Putamen (tissue), 1 donor: ENCODE data around the gene DLL4.

Experiments
- DNase-seq: peaks from one replicate; pipeline ENCODE4 v3.0.0-alpha.2; 2016; ENCODE audit warnings: low spot score

DLL4 gene

DNA sequence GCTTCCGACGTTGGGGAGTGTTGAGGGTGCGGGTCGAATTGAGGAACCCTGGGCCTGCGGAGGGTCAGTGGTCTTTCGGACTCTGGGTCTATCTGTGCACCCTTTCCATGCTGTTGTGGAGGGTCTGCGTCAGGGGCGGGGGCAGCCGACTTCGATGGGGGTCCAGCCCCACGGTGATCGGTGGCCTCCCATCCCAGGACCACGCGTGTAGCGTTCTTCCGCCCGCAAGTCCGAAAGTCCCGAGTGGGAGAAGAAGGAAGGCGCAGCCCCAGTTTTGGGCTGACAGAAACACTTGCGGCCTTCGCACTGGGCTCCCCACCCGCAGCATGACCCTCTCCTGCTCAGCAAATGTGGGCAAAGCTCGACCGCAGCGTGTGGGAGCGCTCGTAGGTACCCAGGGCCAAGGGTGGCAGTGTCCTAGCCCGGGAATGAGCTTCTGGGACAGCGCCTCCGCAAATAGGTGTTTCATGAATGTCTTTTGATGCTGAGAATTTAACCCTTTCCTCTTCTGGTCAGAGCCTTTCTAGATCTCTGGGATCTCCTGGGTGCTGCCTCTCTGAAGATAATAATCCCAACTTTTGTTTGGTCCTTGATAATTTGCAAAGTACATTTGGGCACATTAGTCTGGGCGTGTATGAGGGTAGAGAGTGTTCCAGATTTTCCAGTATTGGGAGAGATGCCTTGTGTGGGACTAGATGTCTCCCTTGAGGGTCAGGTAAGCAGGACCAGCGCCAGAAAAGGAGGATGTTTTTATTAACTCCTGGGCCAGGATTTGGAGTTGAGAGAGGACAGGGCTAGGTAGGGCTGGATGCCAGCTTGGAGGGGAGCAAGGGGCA is 2.3 kb upstream of the DLL4 start:
- no peak for DNase-seq

DNA sequence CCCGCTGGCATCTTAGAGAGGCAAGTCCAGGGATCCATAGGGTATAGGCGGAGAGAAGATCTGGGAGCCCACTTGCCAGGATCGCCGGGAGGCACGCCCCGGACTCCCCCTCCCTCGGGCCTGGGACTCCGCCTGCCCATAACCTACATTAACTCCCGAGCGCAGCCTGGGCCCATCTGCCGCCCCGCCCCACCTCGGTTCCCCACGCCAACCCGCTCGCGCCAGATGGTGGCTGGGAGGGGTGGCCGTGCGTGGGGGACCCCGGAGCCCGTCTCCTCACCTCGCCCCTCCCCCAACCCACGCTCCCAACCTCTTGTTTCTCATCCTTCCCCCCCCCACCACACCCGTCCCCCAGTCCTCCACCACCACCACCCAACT is 1.7 kb upstream of the DLL4 start:
- no peak for DNase-seq

DNA sequence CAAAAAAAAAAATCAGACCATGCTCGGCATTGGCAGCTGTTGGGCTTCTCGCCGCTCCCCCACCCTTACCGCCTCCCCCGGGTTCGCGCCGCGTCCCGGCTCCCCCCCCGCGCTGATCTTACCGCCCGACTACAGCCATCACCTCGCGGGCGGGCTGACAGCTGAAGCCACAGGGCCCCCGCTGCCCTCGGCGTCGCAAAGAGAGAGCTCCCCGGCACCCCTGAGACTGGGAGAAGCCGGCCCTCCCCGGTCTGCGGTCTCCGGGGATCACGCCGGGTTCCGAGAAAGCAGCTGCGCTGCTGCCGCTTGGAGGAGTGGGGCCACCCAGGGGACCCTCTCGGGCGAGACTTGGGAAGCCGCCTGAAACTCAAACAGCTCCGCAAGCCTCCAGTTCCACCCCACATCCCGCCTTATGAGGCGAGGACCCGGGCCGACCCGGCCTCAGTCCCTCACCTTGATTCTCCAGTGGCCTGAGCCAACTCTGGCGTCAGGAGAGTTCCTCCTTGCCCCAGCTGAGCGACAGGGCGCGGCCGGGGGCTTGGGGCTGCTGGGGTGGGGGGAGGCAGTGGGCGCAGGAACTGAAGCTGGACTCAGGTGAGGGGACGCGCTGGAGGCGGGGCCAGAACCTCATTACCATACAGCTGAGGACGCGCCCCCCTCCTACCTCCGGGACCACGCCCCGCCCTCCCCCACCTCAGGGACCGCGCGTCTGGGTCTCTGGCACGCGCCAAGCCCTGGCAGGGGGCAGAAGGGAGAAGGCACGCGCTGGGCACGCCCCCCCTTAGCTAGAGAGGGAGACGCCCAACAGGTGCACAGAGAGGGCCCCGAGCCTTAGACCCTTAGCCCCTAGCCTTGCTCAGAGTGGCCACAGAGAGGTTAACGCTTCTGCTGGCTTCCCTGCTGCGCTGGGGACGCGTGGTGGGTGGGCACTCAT is 1.0 kb upstream of the DLL4 start:
- no peak for DNase-seq

DNA sequence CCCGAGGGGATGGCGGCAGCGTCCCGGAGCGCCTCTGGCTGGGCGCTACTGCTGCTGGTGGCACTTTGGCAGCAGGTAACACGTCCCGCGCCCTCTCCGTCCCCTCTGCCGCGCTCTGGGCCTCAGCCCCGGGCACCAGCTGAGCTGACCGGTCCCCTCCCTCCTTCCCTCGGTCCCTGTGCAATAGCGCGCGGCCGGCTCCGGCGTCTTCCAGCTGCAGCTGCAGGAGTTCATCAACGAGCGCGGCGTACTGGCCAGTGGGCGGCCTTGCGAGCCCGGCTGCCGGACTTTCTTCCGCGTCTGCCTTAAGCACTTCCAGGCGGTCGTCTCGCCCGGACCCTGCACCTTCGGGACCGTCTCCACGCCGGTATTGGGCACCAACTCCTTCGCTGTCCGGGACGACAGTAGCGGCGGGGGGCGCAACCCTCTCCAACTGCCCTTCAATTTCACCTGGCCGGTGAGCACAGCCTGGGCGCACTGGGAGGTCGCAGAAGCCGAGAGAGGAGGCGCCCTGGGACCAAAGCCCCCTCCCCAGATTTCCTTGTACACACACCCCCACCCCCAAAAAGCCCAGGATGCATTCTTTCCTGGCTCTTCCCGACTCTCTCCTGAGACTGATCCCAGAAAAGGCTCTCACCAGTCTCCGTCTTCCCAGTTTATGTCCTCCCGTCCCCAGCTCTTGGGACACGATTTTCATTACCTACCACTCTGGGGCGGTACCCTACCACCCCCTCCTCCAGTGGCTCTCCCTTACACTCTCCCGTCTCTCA is 705 bp downstream of the DLL4 start:
- DNase-seq, result no peak

DNA sequence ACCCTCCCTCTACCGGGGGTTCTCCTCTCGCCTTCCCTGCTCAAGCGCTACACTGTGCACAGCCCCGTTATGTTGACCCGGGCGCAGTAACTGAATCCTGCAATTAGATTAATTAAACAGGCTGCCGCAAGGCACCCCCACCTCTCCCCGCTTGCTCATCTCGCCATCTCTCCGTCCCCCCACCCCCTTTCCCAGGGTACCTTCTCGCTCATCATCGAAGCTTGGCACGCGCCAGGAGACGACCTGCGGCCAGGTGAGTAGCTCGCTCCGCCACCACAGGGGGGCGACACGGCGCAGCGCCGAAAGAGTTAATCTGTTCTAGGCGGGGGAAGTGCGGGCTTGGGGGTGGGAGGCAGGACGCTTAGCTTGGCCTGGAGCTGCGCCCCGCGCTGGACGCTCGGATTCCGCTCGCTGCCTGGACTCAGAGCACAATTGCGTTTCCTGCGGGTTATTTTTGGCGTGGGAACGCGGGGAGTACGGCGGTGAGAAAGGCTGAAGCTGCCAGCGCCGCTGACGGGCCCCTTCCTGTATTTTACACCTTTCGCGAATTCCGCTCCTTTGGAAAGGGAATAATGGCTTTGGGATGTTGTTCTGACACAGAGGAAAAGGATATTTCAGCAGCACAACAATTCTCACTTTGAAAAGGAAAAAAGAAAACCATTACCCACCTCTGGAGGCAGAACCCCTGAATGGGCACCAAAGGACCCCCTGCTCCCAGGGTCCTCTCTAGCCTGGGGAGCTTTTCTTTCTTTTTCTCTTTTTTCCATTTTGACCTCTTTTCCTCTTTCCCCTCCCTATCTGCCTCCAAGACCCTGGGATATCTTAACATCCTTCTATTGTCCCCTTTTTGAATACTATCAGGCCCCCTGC is 1.5 kb downstream of the DLL4 start:
- DNase-seq, result no peak

DNA sequence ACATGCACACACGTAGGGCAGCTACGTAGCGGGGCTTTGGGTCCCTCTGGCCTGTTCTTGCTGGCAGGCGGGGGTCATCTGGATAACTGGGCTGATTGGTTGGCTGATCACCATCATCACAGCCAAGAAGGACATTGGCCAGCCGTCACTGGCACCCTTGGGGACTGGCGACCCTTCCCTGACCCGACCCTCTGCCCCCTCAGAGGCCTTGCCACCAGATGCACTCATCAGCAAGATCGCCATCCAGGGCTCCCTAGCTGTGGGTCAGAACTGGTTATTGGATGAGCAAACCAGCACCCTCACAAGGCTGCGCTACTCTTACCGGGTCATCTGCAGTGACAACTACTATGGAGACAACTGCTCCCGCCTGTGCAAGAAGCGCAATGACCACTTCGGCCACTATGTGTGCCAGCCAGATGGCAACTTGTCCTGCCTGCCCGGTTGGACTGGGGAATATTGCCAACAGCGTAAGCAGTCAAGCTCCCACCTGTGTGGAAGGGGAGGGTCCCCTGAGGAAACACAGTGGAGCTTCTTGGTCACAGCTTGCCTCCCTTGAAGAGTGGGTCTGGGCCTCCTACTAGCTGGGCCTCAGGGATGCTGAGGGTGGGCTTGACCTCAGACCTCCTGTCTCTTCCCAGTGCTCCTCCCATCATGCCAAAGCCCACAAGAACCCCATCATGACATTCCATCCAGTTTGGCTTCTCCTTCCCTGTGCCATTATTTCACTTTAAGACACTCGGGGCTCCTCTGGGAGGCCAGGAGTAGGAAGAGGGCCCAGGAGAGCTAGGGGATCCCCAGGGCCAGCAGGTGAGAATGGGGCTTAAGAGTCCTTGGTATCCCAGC is 2.4 kb downstream of the DLL4 start:
- no peak for DNase-seq

DNA sequence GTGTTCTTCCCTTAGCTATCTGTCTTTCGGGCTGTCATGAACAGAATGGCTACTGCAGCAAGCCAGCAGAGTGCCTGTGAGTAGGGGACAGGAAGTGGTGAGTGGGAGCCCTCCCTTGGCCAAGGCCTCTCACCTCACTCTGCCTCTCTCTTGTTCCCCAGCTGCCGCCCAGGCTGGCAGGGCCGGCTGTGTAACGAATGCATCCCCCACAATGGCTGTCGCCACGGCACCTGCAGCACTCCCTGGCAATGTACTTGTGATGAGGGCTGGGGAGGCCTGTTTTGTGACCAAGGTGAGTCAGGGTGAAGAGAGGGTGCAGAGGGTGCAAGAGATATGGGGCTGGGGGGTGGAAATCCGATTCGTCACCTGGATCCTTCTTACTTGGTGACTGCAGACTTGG is 3.0 kb downstream of the DLL4 start:
- DNase-seq, result no peak

DNA sequence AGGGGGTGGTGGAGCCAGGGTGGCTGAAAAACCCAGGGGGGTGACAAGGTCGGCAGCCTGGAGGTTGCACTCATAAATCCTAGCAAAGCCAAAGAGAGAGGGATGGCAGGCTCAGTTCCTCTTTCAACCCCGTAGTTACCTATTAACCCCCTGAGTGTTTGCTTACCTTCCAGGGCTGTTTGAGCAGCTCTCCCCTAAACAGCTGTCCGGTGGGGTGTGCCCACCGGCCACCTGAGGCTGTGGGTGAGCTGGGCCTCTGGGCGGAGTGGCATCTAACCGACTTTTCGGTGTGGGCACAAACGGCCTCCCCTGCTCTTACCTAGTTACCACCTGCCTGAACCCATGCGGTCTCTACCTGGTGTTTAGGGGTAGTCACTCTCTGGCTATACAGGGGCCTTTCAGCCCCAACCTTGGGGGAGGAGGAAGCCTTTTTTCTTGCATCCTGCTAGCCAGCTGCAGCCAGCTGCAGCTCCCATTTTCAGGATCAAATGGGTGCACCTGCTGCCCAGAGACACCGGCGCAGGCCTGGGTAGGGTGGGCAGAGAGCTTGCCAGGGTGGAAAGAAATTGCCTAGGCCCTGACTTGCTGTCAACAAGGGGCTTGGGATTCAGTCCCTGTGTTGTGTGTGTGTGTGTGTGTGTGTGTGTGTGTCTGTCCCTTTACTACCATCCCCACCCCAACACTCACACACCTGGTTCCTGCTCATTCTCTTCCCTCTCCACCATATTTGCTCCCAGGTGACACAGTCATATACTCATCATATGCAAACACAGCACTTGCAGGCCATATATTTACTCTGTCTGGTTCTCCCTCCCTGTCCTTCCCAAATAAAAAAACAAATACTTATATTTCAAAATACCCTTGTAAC is 3.7 kb downstream of the DLL4 start:
- DNase-seq, result no peak

DNA sequence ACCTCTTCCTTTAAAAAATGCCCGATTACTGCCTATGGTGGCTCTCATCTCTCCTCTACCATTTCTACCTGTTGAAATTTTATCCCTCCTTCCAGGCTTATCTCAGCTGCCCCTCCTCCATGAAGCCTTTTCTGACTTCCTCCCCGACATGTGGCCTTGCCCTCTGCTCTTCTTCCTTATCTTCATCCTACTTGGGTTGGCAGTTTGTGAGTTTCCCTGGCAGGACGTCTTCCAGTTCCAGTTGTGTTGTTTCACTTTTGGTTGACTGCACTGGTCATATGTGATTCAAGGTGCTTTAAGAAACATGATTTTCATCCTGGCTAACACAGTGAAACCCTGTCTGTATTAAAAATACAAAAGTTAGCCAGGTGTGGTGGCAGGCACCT is 4.4 kb downstream of the DLL4 start:
- DNase-seq, result no peak

DNA sequence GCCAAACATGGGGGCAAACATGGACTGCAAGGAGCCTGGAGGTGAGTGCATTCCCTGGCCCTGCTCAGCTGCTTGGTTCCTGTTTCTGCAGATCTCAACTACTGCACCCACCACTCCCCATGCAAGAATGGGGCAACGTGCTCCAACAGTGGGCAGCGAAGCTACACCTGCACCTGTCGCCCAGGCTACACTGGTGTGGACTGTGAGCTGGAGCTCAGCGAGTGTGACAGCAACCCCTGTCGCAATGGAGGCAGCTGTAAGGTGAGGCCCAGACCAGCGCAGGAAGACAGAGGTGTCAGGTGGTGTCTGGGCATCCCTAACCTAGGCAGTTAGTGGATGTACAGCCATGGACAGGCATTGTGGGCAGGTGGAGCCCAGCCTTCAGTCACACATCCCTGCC is 5.3 kb downstream of the DLL4 start:
- DNase-seq, result no peak

DNA sequence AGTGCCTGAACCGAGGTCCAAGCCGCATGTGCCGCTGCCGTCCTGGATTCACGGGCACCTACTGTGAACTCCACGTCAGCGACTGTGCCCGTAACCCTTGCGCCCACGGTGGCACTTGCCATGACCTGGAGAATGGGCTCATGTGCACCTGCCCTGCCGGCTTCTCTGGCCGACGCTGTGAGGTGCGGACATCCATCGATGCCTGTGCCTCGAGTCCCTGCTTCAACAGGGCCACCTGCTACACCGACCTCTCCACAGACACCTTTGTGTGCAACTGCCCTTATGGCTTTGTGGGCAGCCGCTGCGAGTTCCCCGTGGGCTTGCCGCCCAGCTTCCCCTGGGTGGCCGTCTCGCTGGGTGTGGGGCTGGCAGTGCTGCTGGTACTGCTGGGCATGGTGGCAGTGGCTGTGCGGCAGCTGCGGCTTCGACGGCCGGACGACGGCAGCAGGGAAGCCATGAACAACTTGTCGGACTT is 7.1 kb downstream of the DLL4 start:
- no peak for DNase-seq

DNA sequence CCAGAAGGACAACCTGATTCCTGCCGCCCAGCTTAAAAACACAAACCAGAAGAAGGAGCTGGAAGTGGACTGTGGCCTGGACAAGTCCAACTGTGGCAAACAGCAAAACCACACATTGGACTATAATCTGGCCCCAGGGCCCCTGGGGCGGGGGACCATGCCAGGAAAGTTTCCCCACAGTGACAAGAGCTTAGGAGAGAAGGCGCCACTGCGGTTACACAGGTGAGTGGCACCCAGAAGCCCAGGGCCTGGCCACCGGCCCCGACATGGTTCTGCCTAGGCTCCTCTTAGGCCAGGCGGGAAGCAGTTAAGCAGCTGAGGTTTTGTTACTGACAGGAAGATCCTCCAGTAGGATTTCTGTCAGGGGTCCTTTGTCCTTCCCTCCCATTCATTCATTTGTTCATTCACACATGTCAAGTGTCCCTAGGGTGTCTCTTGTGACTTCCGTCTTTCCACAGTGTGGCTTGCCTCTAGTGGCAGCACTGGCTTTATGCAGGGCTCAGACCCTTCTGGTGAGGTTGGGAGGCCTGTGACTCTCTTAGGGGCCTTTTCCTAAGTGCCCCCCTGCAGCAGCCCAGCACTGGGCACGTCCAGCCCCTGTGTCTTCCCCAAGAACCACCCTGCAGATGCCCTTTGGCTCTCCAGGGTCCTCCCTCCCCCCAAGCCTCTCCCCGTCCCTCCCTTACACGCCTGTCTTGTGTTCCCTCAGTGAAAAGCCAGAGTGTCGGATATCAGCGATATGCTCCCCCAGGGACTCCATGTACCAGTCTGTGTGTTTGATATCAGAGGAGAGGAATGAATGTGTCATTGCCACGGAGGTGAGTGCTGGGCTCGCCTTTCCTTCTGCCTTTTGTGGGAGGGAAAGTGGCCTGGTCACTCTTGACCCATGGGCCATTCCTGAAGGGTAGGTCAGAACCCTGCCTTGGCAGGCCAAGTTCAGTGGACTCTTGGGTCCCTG is 7.8 kb downstream of the DLL4 start:
- no peak for DNase-seq

DNA sequence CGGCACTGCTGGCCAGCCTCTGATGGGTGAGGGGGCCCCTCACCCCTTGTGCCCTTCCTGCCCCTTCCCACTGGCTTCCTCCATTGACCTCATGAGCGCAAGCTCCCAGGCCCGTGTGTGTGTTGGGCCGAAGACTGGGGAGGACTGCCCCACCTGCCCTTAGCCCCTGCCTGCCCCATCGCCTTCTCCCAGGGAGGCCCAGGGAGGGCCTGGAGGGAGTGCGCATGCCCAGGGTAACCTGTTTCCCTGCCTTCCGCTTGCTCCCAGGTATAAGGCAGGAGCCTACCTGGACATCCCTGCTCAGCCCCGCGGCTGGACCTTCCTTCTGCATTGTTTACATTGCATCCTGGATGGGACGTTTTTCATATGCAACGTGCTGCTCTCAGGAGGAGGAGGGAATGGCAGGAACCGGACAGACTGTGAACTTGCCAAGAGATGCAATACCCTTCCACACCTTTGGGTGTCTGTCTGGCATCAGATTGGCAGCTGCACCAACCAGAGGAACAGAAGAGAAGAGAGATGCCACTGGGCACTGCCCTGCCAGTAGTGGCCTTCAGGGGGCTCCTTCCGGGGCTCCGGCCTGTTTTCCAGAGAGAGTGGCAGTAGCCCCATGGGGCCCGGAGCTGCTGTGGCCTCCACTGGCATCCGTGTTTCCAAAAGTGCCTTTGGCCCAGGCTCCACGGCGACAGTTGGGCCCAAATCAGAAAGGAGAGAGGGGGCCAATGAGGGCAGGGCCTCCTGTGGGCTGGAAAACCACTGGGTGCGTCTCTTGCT is 8.8 kb downstream of the DLL4 start:
- DNase-seq, result no peak

DNA sequence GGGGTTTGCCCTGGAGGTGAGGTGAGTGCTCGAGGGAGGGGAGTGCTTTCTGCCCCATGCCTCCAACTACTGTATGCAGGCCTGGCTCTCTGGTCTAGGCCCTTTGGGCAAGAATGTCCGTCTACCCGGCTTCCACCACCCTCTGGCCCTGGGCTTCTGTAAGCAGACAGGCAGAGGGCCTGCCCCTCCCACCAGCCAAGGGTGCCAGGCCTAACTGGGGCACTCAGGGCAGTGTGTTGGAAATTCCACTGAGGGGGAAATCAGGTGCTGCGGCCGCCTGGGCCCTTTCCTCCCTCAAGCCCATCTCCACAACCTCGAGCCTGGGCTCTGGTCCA is 9.4 kb downstream of the DLL4 start:
- no peak for DNase-seq

DNA sequence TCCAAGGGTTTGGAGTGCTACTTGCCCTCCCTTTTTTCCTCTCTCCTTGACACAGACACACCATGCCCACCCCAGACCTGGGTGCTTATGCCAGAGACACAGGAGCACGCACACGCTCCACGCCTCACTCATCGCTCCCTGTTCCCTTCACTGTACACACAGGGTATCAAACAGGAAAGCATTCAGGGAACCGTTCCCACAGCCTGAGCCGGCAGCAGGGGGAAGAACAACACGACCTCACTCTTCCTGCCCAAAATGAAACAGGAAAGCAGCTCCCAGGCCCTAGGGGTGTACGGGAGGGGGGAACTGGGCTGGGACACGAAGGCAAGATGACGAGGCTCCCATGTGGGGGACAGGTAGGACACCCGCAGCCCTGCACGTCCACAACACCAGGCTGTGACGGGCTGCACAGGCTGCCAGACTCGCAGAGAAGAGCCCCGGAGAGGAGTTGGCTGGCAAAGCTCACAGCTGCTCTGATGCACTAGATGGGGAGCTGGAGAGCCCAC is 11.2 kb downstream of the DLL4 start:
- no peak for DNase-seq

DNA sequence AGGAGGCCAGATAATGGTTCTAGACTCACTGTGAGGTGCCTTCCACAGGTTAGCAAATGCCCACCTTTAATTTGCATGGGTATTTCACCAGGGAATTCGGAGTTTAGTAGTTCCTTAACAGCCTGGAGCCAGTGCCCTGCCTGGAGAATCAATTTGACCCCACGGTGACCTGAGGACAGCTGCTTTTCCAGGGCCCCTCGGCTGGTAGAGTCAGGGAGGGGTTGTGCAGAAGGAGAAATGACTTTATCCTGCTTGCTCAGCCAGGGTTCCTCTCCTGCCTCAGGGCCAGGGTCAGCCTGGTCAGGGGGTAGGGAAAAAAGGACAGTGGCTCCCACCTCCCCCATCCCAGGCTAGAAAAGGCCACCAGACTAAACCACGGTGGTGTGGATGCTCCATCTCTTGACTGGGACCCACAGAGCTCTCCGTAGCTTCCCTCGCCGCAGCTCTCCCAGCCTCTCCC is 12.0 kb downstream of the DLL4 start:
- DNase-seq, result no peak
